ENCODE results near the gene FMN2. TPM values are rescaled to one million over a fixed set of nuclear protein-coding genes. Genes with fewer than 3 reads are reported as not detected.

FMN2 gene
- total and polyA plus RNA-seq, 2 donors (not counting 1 experiment from before 2014, with no cell fraction given): 8.0 to 13.7 TPM

- H3K4me2 ChIP-seq (ENCODE audit: extremely low read depth, insufficient read depth, low read length): no peak overlapping the region
- H3K4me1 ChIP-seq (ENCODE audit: control insufficient read depth, extremely low read depth, insufficient read depth, low read length): no peaks in the 10 kb centered on the region
- TF ChIP-seq CTCF (conservative IDR thresholded peaks at IDR 0.05 in 1 of 2, IDR thresholded peaks at IDR 0.05 in 1 of 2; ENCODE audit: low read depth in 1 of 2, low read length in 2 of 2) (no peak), EZH2 (IDR thresholded peaks at IDR 0.05; ENCODE audit: low read length, missing control alignments) (no peak)
- no peak overlapping the region for H3K4me3 ChIP-seq (replicated peaks in 1 of 4; ENCODE audit: control extremely low read depth in 1 of 4, insufficient read depth in 1 of 4, low read depth in 3 of 4, low read length in 4 of 4)
- no peaks in the 10 kb centered on the region for H4K20me1 ChIP-seq (ENCODE audit: control insufficient read depth, extremely low read depth, insufficient read depth, low read length)
- H3K27me3 ChIP-seq (ENCODE audit: control insufficient read depth, insufficient read depth, low read length): no peaks in the 10 kb centered on the region
- H3K36me3 ChIP-seq (ENCODE audit: control insufficient read depth, insufficient read depth, low read length): no peaks in the 10 kb centered on the region
- H3K9ac ChIP-seq (ENCODE audit: insufficient read depth, low read length): no peak overlapping the region
- H3K9me3 ChIP-seq (ENCODE audit: control insufficient read depth, insufficient read depth, low read depth, low read length): no peaks in the 10 kb centered on the region
- H2AFZ ChIP-seq (ENCODE audit: low read length): no peak overlapping the region
- H3K79me2 ChIP-seq (ENCODE audit: control insufficient read depth, insufficient read depth, low read length): no peaks in the 10 kb centered on the region
- DNase-seq (ENCODE audit: low read depth in 2 of 2): peak in 1 of 2 donors; percentile 55
- H3K27ac ChIP-seq (ENCODE audit: insufficient read depth, low read length): no peak overlapping the region
These were observed 323.8 kb downstream of the FMN2 start for GRCh38 chr1:240415532-240415931.

GRCh38 chr1:240417317-240417716 lies 325.6 kb downstream of the FMN2 start:
- no peaks in the 10 kb centered on the region for H3K27me3 ChIP-seq (ENCODE audit: control insufficient read depth, insufficient read depth, low read length)
- no peaks in the 10 kb centered on the region for H3K36me3 ChIP-seq (ENCODE audit: control insufficient read depth, insufficient read depth, low read length)
- DNase-seq (ENCODE audit: low read depth in 2 of 2): no peak
- H3K79me2 ChIP-seq (ENCODE audit: control insufficient read depth, insufficient read depth, low read length): no peaks in the 10 kb centered on the region
- TF ChIP-seq CTCF (conservative IDR thresholded peaks at IDR 0.05 in 1 of 2, IDR thresholded peaks at IDR 0.05 in 1 of 2; ENCODE audit: low read depth in 1 of 2, low read length in 2 of 2): no peak
- no peak for TF ChIP-seq EZH2 (IDR thresholded peaks at IDR 0.05; ENCODE audit: low read length, missing control alignments)
- H3K9me3 ChIP-seq (ENCODE audit: control insufficient read depth, insufficient read depth, low read depth, low read length): no peaks in the 10 kb centered on the region
- H2AFZ ChIP-seq (ENCODE audit: low read length): no peak overlapping the region
- no peaks in the 10 kb centered on the region for H3K4me1 ChIP-seq (ENCODE audit: control insufficient read depth, extremely low read depth, insufficient read depth, low read length)
- no peak overlapping the region for H3K4me3 ChIP-seq (replicated peaks in 1 of 4; ENCODE audit: control extremely low read depth in 1 of 4, insufficient read depth in 1 of 4, low read depth in 3 of 4, low read length in 4 of 4)
- H3K27ac ChIP-seq (ENCODE audit: insufficient read depth, low read length): no peak overlapping the region
- no peak overlapping the region for H3K9ac ChIP-seq (ENCODE audit: insufficient read depth, low read length)
- H4K20me1 ChIP-seq (ENCODE audit: control insufficient read depth, extremely low read depth, insufficient read depth, low read length): no peaks in the 10 kb centered on the region
- H3K4me2 ChIP-seq (ENCODE audit: extremely low read depth, insufficient read depth, low read length): no peak overlapping the region

GRCh38 chr1:240420766-240421165 lies 329.1 kb downstream of the FMN2 start:
- no peak for TF ChIP-seq CTCF (conservative IDR thresholded peaks at IDR 0.05 in 1 of 2, IDR thresholded peaks at IDR 0.05 in 1 of 2; ENCODE audit: low read depth in 1 of 2, low read length in 2 of 2)
- no peak for TF ChIP-seq EZH2 (IDR thresholded peaks at IDR 0.05; ENCODE audit: low read length, missing control alignments)
- no peaks in the 10 kb centered on the region for H3K4me1 ChIP-seq (ENCODE audit: control insufficient read depth, extremely low read depth, insufficient read depth, low read length)

More at GRCh38 chr1:240420766-240421165, 329.1 kb downstream of the FMN2 start:
- DNase-seq (ENCODE audit: low read depth in 2 of 2): no peak
- no peak overlapping the region for H3K27ac ChIP-seq (ENCODE audit: insufficient read depth, low read length)
- no peaks in the 10 kb centered on the region for H3K27me3 ChIP-seq (ENCODE audit: control insufficient read depth, insufficient read depth, low read length)
- no peaks in the 10 kb centered on the region for H3K79me2 ChIP-seq (ENCODE audit: control insufficient read depth, insufficient read depth, low read length)
- H3K4me2 ChIP-seq (ENCODE audit: extremely low read depth, insufficient read depth, low read length): no peak overlapping the region
- H3K4me3 ChIP-seq (replicated peaks in 1 of 4; ENCODE audit: control extremely low read depth in 1 of 4, insufficient read depth in 1 of 4, low read depth in 3 of 4, low read length in 4 of 4): no peak overlapping the region
- no peak overlapping the region for H2AFZ ChIP-seq (ENCODE audit: low read length)
- H4K20me1 ChIP-seq (ENCODE audit: control insufficient read depth, extremely low read depth, insufficient read depth, low read length): no peaks in the 10 kb centered on the region
- H3K9me3 ChIP-seq (ENCODE audit: control insufficient read depth, insufficient read depth, low read depth, low read length): no peaks in the 10 kb centered on the region
- no peak overlapping the region for H3K9ac ChIP-seq (ENCODE audit: insufficient read depth, low read length)
- no peaks in the 10 kb centered on the region for H3K36me3 ChIP-seq (ENCODE audit: control insufficient read depth, insufficient read depth, low read length)
